Heart left ventricle (tissue), 13 donors: ENCODE measurements around the gene SIN3B.

Experiments
- POLR2A ChIP-seq, 2 donors: fragments of 450-650 bp; IDR thresholded peaks; one replicate each; pipeline ENCODE4 v1.6.1; 2017; ENCODE audit warnings: antibody characterized with exemption in 2 of 2, mild to moderate bottlenecking in 2 of 2, moderate library complexity in 2 of 2
- TF ChIP-seq, protein P1 (sequence below), 12 donors: fragments of 200-600 bp; sonication (generic) in 4 of 12; IDR thresholded peaks; one replicate each; pipeline versions ENCODE4 v1.5.0 to v1.8.0; 2018 to 2022; ENCODE audit warnings: antibody characterized with exemption in 12 of 12, mild to moderate bottlenecking in 5 of 12
- donor health status: ischemic (EF 13 %, LVEDD 7.1; RV severe dilation, severe dysfunction).
- donor health status: DM: no; HTN: yes; CAD: no.
- donor health status: DM: no; HTN: no; CAD: no.
- donor health status: ischemic (EF 25% LVEDD 6.9; RV normal size, moderate dysfunction).
- donor health status: ischemic (EF 25% LVEDD 5.7; RV mildly dilated, moderate dysfunction).
- donor health status: ischemic (EF 35%, LVEDD 5.7; RV mildly dilated, moderate dysfunction).
- donor health status: nonischemic (EF 11% LVEDD 7.7; RV severe dilation, severe dysfunction).
- donor health status: DM: yes; HTN: yes; CAD: no.
- donor health status: PGD.
- donor health status: ischemic (EF 29% LVEDD 5.4; RV normal size, mild dysfunction).
- donor health status: nonischemic (EF 23%, LVEDD 6.1; RV moderate dilation, normal function).

DNA sequence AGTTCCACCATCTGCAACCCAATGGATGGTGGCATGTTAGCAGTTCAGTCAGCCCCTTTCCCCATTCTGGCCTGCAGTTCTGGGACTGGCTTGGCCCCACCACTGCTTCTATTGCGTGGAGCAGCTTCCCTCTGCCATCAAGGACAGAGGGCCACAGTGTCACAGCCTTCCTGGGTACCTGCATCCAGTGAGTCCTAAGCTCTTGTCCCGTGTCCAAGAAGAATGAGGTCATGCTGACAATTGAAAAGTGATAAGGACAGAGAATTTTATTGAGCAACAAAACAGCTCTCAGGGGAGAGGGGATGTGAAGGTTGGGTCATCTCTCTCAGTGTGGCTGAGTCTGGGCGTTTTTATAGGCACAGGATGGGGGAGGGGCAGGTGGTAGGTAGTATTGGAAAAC, 33.5 kb upstream of the SIN3B start:
- TF ChIP-seq, protein P1, sequence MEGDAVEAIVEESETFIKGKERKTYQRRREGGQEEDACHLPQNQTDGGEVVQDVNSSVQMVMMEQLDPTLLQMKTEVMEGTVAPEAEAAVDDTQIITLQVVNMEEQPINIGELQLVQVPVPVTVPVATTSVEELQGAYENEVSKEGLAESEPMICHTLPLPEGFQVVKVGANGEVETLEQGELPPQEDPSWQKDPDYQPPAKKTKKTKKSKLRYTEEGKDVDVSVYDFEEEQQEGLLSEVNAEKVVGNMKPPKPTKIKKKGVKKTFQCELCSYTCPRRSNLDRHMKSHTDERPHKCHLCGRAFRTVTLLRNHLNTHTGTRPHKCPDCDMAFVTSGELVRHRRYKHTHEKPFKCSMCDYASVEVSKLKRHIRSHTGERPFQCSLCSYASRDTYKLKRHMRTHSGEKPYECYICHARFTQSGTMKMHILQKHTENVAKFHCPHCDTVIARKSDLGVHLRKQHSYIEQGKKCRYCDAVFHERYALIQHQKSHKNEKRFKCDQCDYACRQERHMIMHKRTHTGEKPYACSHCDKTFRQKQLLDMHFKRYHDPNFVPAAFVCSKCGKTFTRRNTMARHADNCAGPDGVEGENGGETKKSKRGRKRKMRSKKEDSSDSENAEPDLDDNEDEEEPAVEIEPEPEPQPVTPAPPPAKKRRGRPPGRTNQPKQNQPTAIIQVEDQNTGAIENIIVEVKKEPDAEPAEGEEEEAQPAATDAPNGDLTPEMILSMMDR (IDR thresholded peaks at IDR 0.05) = no peak
- TF ChIP-seq POLR2A (IDR thresholded peaks at IDR 0.05) = no peak
